Esophagus muscularis mucosa (tissue), 4 donors: ENCODE results near the gene OSBP2. TPM values are rescaled to one million over a fixed set of nuclear protein-coding genes. Genes with fewer than 3 reads are reported as not detected.
A peak's percentile ranks its signal among the peaks of the same experiment; 100 is the strongest.

Experiments
- DNase-seq: peaks from one replicate; pipeline ENCODE4 v3.0.0-alpha.2; 2017; ENCODE audit errors: extremely low spot score
- H3K27ac ChIP-seq, 4 donors: fragments of 200-600 bp; sonication (generic); replicated peaks in 1 of 4; 1 replicate in 3 of 4; 2 replicates in 1 of 4; pipeline ENCODE4 v1.5.1; 2016 to 2019; ENCODE audit warnings: mild to moderate bottlenecking in 1 of 4
- H3K27me3 ChIP-seq, 4 donors: fragments of 200-600 bp; sonication (generic); one replicate each; pipeline versions ENCODE4 v1.5.1 to v1.6.0; 2016 to 2019
- H3K36me3 ChIP-seq, 4 donors: fragments of 200-600 bp; sonication (generic); one replicate each; pipeline ENCODE4 v1.5.1; 2016 to 2019
- H3K4me1 ChIP-seq, 4 donors: fragments of 200-600 bp; sonication (generic); one replicate each; pipeline ENCODE4 v1.5.1; 2016 to 2019
- H3K4me3 ChIP-seq, 4 donors: fragments of 200-600 bp; sonication (generic); 1 replicate in 2 of 4; 2 replicates in 2 of 4; pipeline ENCODE4 v1.5.1; 2016 to 2019; ENCODE audit warnings: mild to moderate bottlenecking in 4 of 4, moderate library complexity in 1 of 4
- H3K9me3 ChIP-seq, 4 donors: fragments of 200-600 bp; sonication (generic); 1 replicate in 3 of 4; 2 replicates in 1 of 4; pipeline ENCODE4 v1.5.1; 2016 to 2019
- CTCF ChIP-seq, 3 experiments: fragments of 200-600 bp in 2 of 3; fragments of 450-650 bp in 1 of 3; sonication (generic) in 2 of 3; IDR thresholded peaks; one replicate each; pipeline ENCODE4 v1.5.1; 2017 to 2019; ENCODE audit warnings: antibody characterized with exemption in 3 of 3, mild to moderate bottlenecking in 2 of 3, moderate library complexity in 1 of 3
- EP300 ChIP-seq: sonication (generic); formaldehyde crosslinking; IDR thresholded peaks from one replicate; pipeline ENCODE4 v1.6.1; 2017; ENCODE audit warnings: antibody characterized with exemption
- POLR2A ChIP-seq: fragments of 450-650 bp; IDR thresholded peaks from one replicate; pipeline ENCODE4 v1.6.1; 2017; ENCODE audit warnings: antibody characterized with exemption, moderate library complexity, mild to moderate bottlenecking, low read depth
- POLR2AphosphoS5 ChIP-seq, 2 donors: sonication (generic); formaldehyde crosslinking; IDR thresholded peaks; one replicate each; pipeline ENCODE4 v1.6.1; 2017; ENCODE audit warnings: antibody characterized with exemption in 2 of 2
- WGBS: methylation state at CpG from one replicate; pipeline ENCODE4 v1.1.5; 2018; 5-methylcytosine and 5-hydroxymethylcytosine counted together
- intact Hi-C: fragments of 100-400 bp; cut with DNase I; formaldehyde crosslinking; loops from one replicate; pipeline ENCODE4 v1.15.1; 2023
- total RNA-seq, 4 donors: library from RNA; depleted of rRNA; stranded (reverse); fragments of >200 nt; gene quantifications; one replicate each; pipeline versions ENCODE4 v1.1.0 to v1.2.1, GENCODE V29; 2016

The OSBP2 gene
- total RNA-seq, 4 donors from 2014 or later, result 0.42 to 4.6 (median 2.9) TPM

- intact Hi-C loops, result no loop called here
- Histone ChIP-seq H3K36me3 (peaks cover 0 to 41% (median 27%) of the 10 kb centered on the region in 4 donors), H3K4me3 (no peak overlapping the region), H3K9me3 (no peaks in the 10 kb centered on the region), H3K4me1 (no peaks in the 10 kb centered on the region), H3K27me3 (no peaks in the 10 kb centered on the region), H3K27ac (no peak overlapping the region)
- DNase-seq, result no peak
- WGBS, result 72% methylated on average over 10 of the region's 17 CpGs
- TF ChIP-seq EP300 (no peak), POLR2AphosphoS5 (IDR thresholded peaks at IDR 0.05) (no peak), POLR2A (no peak), CTCF (IDR thresholded peaks at IDR 0.05) (peak; percentile 50 to 69 (median 54))
Measured at GRCh38 chr22:30890686-30891442, 196.2 kb downstream of the OSBP2 start.

GRCh38 chr22:30891443-30891755, 196.7 kb downstream of the OSBP2 start:
- no peaks in the 10 kb centered on the region for H3K4me1 ChIP-seq
- no peak overlapping the region for H3K27ac ChIP-seq
- TF ChIP-seq CTCF (IDR thresholded peaks at IDR 0.05) (no peak), POLR2AphosphoS5 (IDR thresholded peaks at IDR 0.05) (no peak), POLR2A (no peak), EP300 (no peak)
- DNase-seq, result no peak
- H3K27me3 ChIP-seq, result no peaks in the 10 kb centered on the region
- peaks cover 0 to 47% (median 27%) of the 10 kb centered on the region in 4 donors for H3K36me3 ChIP-seq
- H3K9me3 ChIP-seq, result no peaks in the 10 kb centered on the region
- intact Hi-C loops, result no loop called here
- H3K4me3 ChIP-seq, result no peak overlapping the region
- no CpG with 5 or more reads among the region's 8 CpGs for WGBS

- Histone ChIP-seq H3K27me3 (no peaks in the 10 kb centered on the region), H3K4me1 (no peaks in the 10 kb centered on the region), H3K27ac (no peak overlapping the region), H3K4me3 (no peak overlapping the region), H3K9me3 (no peaks in the 10 kb centered on the region), H3K36me3 (peaks cover 0 to 49% (median 27%) of the 10 kb centered on the region in 4 donors)
- intact Hi-C loops, result no loop called here
- no peak for DNase-seq
- 93% methylated on average over 6 of the region's 6 CpGs for WGBS
- TF ChIP-seq CTCF (IDR thresholded peaks at IDR 0.05), result no peak
Measured at GRCh38 chr22:30891781-30892180, 197.1 kb downstream of the OSBP2 start.

- no peaks in the 10 kb centered on the region for H3K27me3 ChIP-seq
- intact Hi-C loops, result no loop called here
- H3K27ac ChIP-seq, result no peak overlapping the region
- WGBS, result no CpG with 5 or more reads among the region's 8 CpGs
- no peak for DNase-seq
- no peak overlapping the region for H3K4me3 ChIP-seq
- no peaks in the 10 kb centered on the region for H3K9me3 ChIP-seq
- no peak for TF ChIP-seq EP300
- TF ChIP-seq POLR2A, result no peak
- no peak for TF ChIP-seq CTCF (IDR thresholded peaks at IDR 0.05)
- TF ChIP-seq POLR2AphosphoS5 (IDR thresholded peaks at IDR 0.05), result no peak
- peaks cover 0 to 49% (median 27%) of the 10 kb centered on the region in 4 donors for H3K36me3 ChIP-seq
- no peaks in the 10 kb centered on the region for H3K4me1 ChIP-seq
Measured at GRCh38 chr22:30892286-30892685, 197.6 kb downstream of the OSBP2 start.

GRCh38 chr22:30892731-30893221, 198.1 kb downstream of the OSBP2 start:
- intact Hi-C loops, result no loop called here
- no peak for TF ChIP-seq EP300
- TF ChIP-seq CTCF (IDR thresholded peaks at IDR 0.05), result no peak
- no peak for TF ChIP-seq POLR2A
- no peak for TF ChIP-seq POLR2AphosphoS5 (IDR thresholded peaks at IDR 0.05)
- no CpG with 5 or more reads among the region's 5 CpGs for WGBS

More at GRCh38 chr22:30892731-30893221, 198.1 kb downstream of the OSBP2 start:
- peaks cover 0 to 49% (median 25%) of the 10 kb centered on the region in 4 donors for H3K36me3 ChIP-seq
- no peak for DNase-seq
- no peak overlapping the region for H3K27ac ChIP-seq
- no peaks in the 10 kb centered on the region for H3K4me1 ChIP-seq
- no peaks in the 10 kb centered on the region for H3K9me3 ChIP-seq
- H3K27me3 ChIP-seq, result no peaks in the 10 kb centered on the region
- no peak overlapping the region for H3K4me3 ChIP-seq
